ENCODE results near the gene SLC12A7.

- TF ChIP-seq, protein P1, sequence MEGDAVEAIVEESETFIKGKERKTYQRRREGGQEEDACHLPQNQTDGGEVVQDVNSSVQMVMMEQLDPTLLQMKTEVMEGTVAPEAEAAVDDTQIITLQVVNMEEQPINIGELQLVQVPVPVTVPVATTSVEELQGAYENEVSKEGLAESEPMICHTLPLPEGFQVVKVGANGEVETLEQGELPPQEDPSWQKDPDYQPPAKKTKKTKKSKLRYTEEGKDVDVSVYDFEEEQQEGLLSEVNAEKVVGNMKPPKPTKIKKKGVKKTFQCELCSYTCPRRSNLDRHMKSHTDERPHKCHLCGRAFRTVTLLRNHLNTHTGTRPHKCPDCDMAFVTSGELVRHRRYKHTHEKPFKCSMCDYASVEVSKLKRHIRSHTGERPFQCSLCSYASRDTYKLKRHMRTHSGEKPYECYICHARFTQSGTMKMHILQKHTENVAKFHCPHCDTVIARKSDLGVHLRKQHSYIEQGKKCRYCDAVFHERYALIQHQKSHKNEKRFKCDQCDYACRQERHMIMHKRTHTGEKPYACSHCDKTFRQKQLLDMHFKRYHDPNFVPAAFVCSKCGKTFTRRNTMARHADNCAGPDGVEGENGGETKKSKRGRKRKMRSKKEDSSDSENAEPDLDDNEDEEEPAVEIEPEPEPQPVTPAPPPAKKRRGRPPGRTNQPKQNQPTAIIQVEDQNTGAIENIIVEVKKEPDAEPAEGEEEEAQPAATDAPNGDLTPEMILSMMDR (IDR thresholded peaks at IDR 0.05): no peak
- TF ChIP-seq POLR2A (IDR thresholded peaks at IDR 0.05): no peak
These were observed 19.9 kb upstream of the SLC12A7 start for GRCh38 chr5:1131726-1132125.

All from heart left ventricle (tissue), 13 donors.